ENCODE results near the gene EGFL8. TPM values are rescaled to one million over a fixed set of nuclear protein-coding genes. Genes with fewer than 3 reads are reported as not detected.

The EGFL8 gene
- total and polyA plus RNA-seq, 2 experiments from 2014 or later = 2.2 to 3.8 TPM

- TF ChIP-seq EZH2phosphoT487 (IDR thresholded peaks at IDR 0.05; ENCODE audit: insufficient read depth, low read depth) = no peak
- TF ChIP-seq EZH2 (IDR thresholded peaks at IDR 0.05; ENCODE audit: insufficient read depth, poor library complexity, severe bottlenecking) = no peak
- 83 to 84% methylated on average over 9 of the region's 9 CpGs for WGBS, 2 experiments (ENCODE audit: low coverage in 1 of 2, low lambda C conversion rate in 2 of 2, missing lambda C conversion rate in 2 of 2)
- Histone ChIP-seq H3K4me2 (ENCODE audit: unreplicated experiment) (no peak overlapping the region), H3K9ac (no peak overlapping the region), H3K9me2 (ENCODE audit: insufficient read depth) (no peaks in the 10 kb centered on the region), H3K36me3 (ENCODE audit: low read depth) (peaks cover 11% of the 10 kb centered on the region; the same call in 1 of the 2 replicates), H3K27me3 (replicated peaks; ENCODE audit: insufficient read depth) (no peaks in the 10 kb centered on the region), H3F3A (ENCODE audit: insufficient read depth) (peaks cover 9% of the 10 kb centered on the region; the same call in 1 of the 2 replicates), H3K27ac (no peak overlapping the region), H3K4me1 (ENCODE audit: insufficient read depth) (peaks cover 19% of the 10 kb centered on the region), H3K4me3 (no peak overlapping the region), H3K79me2 (ENCODE audit: insufficient read depth) (peaks cover 28% of the 10 kb centered on the region), H2AFZ (no peak overlapping the region), H3K9me3 (ENCODE audit: low read depth) (no peaks in the 10 kb centered on the region), H4K20me1 (ENCODE audit: insufficient read depth) (no peaks in the 10 kb centered on the region)
- DNase-seq = no peak
- in situ Hi-C loops (cut with MboI) = no loop called here
Observed at GRCh38 chr6:32156891-32157290, 7.5 kb upstream of the EGFL8 start.

DNA sequence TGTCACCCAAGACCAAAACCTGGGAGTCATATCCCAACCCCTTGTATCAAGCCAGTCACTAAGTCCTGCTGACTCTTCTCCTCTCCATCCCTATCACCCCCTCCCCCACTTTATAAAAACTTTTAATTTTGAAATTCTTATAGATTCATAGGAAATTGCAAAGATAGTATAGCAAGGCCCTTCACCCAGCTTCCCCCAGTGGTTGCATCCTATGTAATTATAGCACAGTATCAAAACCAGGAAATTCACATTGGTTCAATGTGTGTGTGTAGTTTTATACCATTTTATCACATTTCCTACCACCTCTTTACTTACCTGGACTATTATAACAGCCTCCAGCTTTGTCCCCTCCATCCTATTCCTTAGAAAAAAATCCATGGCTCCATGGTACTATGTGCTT is 6.3 kb upstream of the EGFL8 start:
- Histone ChIP-seq H3K79me2 (ENCODE audit: insufficient read depth) (peaks cover 24% of the 10 kb centered on the region), H3K4me2 (ENCODE audit: unreplicated experiment) (no peak overlapping the region), H3K36me3 (ENCODE audit: low read depth) (peaks cover 11% of the 10 kb centered on the region; the same call in 1 of the 2 replicates), H3K9me2 (ENCODE audit: insufficient read depth) (no peaks in the 10 kb centered on the region), H3K4me3 (no peak overlapping the region), H3K27ac (no peak overlapping the region), H3K4me1 (ENCODE audit: insufficient read depth) (peaks cover 8% of the 10 kb centered on the region; the same call in 1 of the 2 replicates), H3K27me3 (replicated peaks; ENCODE audit: insufficient read depth) (no peaks in the 10 kb centered on the region), H3F3A (ENCODE audit: insufficient read depth) (peaks cover 2% of the 10 kb centered on the region; the same call in 1 of the 2 replicates), H2AFZ (no peak overlapping the region), H3K9me3 (ENCODE audit: low read depth) (no peaks in the 10 kb centered on the region), H3K9ac (no peak overlapping the region), H4K20me1 (ENCODE audit: insufficient read depth) (no peaks in the 10 kb centered on the region)
- in situ Hi-C loops (cut with MboI) = no loop called here
- TF ChIP-seq EZH2 (IDR thresholded peaks at IDR 0.05; ENCODE audit: insufficient read depth, poor library complexity, severe bottlenecking) (no peak), EZH2phosphoT487 (IDR thresholded peaks at IDR 0.05; ENCODE audit: insufficient read depth, low read depth) (no peak)
- DNase-seq = no peak

DNA sequence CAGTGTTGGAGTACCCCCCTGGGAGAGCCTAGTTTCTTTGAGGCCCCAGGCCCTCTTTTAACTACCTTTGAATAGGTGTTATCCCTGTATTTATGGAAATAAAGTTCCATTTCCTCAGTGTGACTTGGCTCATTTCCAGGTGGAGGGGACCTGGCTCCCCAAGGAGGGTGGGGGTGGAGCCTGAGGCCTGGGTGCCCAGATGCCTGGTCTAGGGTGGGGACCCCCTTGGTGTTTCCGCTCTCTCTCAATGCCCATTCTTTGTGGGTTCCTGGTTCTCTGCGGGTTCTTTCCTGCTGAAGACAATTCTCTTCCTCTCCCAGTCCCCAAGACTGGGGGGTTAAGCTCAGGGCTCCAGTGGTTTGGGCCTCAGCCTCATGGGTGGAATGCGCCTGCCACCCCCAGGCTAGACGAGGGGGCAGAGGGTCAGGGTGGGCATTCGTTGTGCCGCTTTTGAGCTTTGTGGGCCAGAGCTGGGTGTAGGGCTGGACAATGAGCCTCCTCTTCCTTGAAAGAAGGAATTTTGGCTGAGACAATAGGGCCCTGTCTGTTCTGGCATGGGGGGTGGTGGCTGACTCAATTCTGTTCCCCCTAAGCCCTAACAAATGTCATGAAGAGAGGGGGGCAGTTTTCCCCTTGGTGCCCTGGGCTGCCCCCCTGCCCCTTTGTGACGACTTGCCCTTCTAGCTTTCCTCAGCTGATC is 686 bp upstream of the EGFL8 start:
- Histone ChIP-seq H3K9ac (no peak overlapping the region), H4K20me1 (ENCODE audit: insufficient read depth) (no peaks in the 10 kb centered on the region), H3K4me2 (ENCODE audit: unreplicated experiment) (no peak overlapping the region), H3K36me3 (ENCODE audit: low read depth) (peaks cover 3% of the 10 kb centered on the region; the same call in 1 of the 2 replicates), H2AFZ (no peak overlapping the region), H3K4me1 (ENCODE audit: insufficient read depth) (peaks cover 4% of the 10 kb centered on the region; the same call in 1 of the 2 replicates), H3K27ac (no peak overlapping the region), H3K9me3 (ENCODE audit: low read depth) (no peaks in the 10 kb centered on the region), H3K4me3 (no peak overlapping the region), H3K27me3 (replicated peaks; ENCODE audit: insufficient read depth) (no peaks in the 10 kb centered on the region), H3K9me2 (ENCODE audit: insufficient read depth) (no peaks in the 10 kb centered on the region), H3K79me2 (ENCODE audit: insufficient read depth) (no peaks in the 10 kb centered on the region), H3F3A (ENCODE audit: insufficient read depth) (no peaks in the 10 kb centered on the region; the same call in 1 of the 2 replicates)
- WGBS, 2 experiments (ENCODE audit: low coverage in 1 of 2, low lambda C conversion rate in 2 of 2, missing lambda C conversion rate in 2 of 2) = 99% methylated on average over 7 of the region's 7 CpGs
- TF ChIP-seq EZH2phosphoT487 (IDR thresholded peaks at IDR 0.05; ENCODE audit: insufficient read depth, low read depth) (no peak), EZH2 (IDR thresholded peaks at IDR 0.05; ENCODE audit: insufficient read depth, poor library complexity, severe bottlenecking) (no peak)
- DNase-seq = no peak
- in situ Hi-C loops (cut with MboI) = no loop called here

GRCh38 chr6:32166411-32167061 is 2.1 kb downstream of the EGFL8 start:
- no peak overlapping the region for H3K4me2 ChIP-seq (ENCODE audit: unreplicated experiment)
- in situ Hi-C loops (cut with MboI) = no loop called here
- 81 to 90% methylated on average over 24 to 28 of the region's 30 CpGs for WGBS, 2 experiments (ENCODE audit: low coverage in 1 of 2, low lambda C conversion rate in 2 of 2, missing lambda C conversion rate in 2 of 2)
- H3K4me3 ChIP-seq = no peak overlapping the region
- no peaks in the 10 kb centered on the region for H4K20me1 ChIP-seq (ENCODE audit: insufficient read depth)
- H2AFZ ChIP-seq = no peak overlapping the region
- H3K36me3 ChIP-seq (ENCODE audit: low read depth) = peaks cover 6% of the 10 kb centered on the region; the same call in 1 of the 2 replicates
- H3K79me2 ChIP-seq (ENCODE audit: insufficient read depth) = peaks cover 9% of the 10 kb centered on the region; the same call in 1 of the 2 replicates
- DNase-seq = no peak
- H3K27ac ChIP-seq = no peak overlapping the region
- H3F3A ChIP-seq (ENCODE audit: insufficient read depth) = no peaks in the 10 kb centered on the region; the same call in 1 of the 2 replicates
- no peaks in the 10 kb centered on the region for H3K9me3 ChIP-seq (ENCODE audit: low read depth)
- H3K9ac ChIP-seq = no peak overlapping the region
- no peak for TF ChIP-seq EZH2 (IDR thresholded peaks at IDR 0.05; ENCODE audit: insufficient read depth, poor library complexity, severe bottlenecking)
- TF ChIP-seq EZH2phosphoT487 (IDR thresholded peaks at IDR 0.05; ENCODE audit: insufficient read depth, low read depth) = no peak
- no peaks in the 10 kb centered on the region for H3K27me3 ChIP-seq (replicated peaks; ENCODE audit: insufficient read depth)
- H3K9me2 ChIP-seq (ENCODE audit: insufficient read depth) = no peaks in the 10 kb centered on the region
- H3K4me1 ChIP-seq (ENCODE audit: insufficient read depth) = peaks cover 8% of the 10 kb centered on the region; the same call in 1 of the 2 replicates
